Suppressor macrophage treated with lipopolysaccharide for 1 hour (primary cell): ENCODE results near the gene FAM149A.

Experiments
- DNase-seq, 3 donors: peaks; one replicate each; pipeline ENCODE4 v3.0.0-alpha.2; 2020 to 2022

The FAM149A gene

GRCh38 chr4:186204103-186204559 lies 99.6 kb downstream of the FAM149A start:
- DNase-seq, result peak in 1 of 3 donors; percentile 28

GRCh38 chr4:186204686-186205085 lies 100.2 kb downstream of the FAM149A start:
- no peak for DNase-seq

GRCh38 chr4:186205156-186205555 lies 100.7 kb downstream of the FAM149A start:
- DNase-seq, result no peak

- no peak for DNase-seq
Observed at GRCh38 chr4:186216465-186217024, 112.0 kb downstream of the FAM149A start.

GRCh38 chr4:186217733-186218293 lies 113.3 kb downstream of the FAM149A start:
- DNase-seq, result no peak

- no peak for DNase-seq
Observed at GRCh38 chr4:186221624-186222023, 117.1 kb downstream of the FAM149A start.
